Activated CD8-positive, alpha-beta memory T cell treated with anti-CD3 and anti-CD28 coated beads for 1 hour (primary cell): ENCODE results near the gene TFIP11.

ENCODE experiments used
- DNase-seq, 2 donors: peaks; one replicate each; pipeline ENCODE4 v3.0.0-alpha.2; 2020; ENCODE audit warnings: low read depth in 1 of 2; ENCODE audit errors: extremely low read depth in 1 of 2

Gene TFIP11

DNA sequence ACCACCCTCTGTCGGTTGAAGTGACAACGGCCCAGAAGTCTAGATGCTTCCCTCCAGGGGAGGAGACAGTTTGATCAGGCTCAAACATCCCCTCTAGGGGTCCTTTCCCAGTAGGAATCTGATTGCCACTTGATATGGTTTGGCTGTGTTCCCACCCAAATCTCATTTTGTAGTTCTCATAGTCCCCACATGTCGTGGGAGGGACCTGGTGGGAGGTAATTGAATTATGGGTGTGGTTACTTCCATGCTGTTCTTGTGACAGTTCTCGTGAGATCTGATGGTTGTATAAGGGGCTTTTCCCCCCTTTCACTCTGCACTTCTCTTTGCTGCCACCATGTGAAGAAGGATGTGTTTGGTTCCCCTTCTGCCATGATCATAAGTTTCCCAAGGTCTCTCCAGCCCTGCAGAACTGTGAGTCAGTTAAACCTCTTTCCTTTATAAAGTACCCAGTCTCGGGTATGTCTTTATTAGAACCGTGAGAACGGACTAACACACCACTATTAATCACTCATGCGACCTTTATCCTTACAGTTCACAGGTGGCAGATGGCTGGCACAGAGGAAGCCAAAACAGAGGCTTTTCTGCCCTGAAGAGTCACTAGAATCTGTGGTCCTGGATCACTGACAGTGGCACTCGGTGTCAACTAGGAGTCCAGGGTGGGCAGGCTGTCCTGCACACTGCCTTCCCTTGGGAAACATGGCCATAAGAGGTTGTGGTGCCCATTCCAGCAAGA is 61.7 kb downstream of the TFIP11 start:
- no peak for DNase-seq

DNA sequence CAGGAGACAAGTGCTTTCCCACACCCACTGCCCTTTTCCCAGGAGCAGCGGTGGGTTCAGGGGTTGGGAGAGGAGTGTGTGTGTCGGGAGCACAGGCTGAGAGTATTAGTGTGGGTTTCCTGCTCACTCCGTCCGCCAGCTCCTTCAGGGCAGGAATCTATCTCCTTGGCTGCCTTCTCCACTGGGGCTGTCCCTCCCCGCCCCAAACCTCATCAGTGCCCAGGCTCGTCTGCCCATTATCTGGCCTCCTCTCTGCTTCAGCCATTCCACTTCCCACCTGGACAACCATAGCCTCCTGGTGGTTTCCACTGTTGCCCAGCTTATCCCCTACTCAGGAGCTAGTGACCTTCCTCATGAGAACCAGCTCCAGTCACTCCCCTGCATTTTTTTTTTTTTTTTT is 63.3 kb downstream of the TFIP11 start:
- DNase-seq = no peak

DNA sequence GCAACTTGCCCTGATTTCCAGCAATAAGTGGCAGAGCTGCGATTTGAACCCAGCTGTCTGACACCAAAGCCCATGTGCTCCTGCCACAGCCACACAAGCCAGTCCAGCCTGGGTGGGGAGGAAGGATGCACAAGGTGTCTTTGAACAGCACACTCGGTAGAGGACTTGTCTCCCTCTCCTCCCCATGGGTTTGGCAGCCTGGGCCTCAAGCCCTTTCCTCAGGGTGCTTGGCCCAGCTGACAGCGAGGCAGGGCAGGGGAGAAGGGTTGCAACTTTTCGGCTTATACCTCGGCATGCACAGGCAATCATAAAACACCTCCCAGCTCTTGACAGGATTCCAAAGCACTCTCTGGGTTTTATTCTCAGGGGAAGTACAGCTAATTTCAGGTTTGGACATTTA is 63.9 kb downstream of the TFIP11 start:
- DNase-seq = no peak

DNA sequence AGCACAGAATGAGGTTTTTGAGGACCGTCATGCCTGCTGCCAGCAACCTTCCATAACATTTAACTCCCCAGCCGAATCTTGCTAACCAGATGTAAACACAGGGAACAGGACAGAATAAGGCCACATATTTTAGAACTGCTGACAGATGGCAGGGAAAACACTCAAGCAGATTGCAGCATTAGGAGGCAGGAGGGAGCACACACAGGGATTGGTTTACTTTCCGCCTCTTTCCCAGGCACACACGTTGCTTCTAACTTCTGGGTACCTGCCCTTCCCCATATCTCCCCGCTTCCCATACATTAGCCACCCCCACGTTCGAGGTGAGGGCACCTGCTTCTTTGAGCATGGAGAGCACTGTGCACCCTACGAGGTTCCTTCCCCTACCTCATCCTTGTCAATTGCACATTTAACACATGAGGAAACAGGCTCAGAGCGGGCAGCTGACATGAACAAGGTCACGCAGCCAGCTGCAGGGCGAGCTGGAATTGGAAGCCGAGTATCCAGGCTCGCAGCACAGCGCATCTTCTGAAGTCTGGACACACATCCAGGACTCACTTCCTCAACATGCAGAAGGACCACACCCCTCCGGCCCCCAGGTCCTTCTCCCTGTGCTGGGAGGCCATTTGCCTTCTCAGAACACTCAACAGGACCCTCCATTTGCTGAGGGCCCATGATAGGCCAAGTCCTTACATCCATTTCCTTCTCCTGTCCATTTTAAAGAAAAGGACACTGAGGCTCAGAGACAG is 64.5 kb downstream of the TFIP11 start:
- no peak for DNase-seq

DNA sequence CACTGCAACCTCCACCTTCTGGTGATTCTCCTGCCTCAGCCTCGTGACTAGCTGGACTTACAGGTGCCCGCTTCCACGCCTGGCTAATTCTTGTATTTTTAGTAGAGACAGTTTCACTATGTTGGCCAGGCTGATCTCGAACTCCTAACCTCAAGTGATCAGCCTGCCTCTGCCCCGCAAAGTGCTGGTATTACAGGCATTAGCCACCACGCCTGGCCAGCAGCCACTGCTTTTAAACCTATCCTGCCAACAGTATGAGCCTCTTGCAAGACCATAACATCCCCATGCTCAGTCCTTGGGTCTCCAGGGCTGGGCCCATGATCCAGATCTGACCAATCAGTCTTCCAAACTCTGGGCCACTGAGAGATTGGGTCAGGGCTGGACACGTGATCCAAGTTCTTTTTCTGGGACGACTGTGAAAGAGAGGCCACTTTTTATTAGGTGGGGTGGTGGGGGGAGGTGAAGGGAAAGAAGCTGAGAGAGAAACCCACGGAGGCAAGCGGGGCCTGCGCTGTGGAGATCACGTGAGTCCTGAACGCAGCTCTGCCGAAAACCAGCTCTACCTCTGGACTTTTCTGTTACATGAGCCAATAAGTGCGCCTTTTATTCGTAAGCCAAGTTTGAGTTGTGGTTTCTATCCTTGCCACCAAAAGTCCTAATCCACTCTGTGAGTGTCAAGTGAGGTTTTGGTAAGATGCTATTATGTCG is 65.3 kb downstream of the TFIP11 start:
- no peak for DNase-seq

DNA sequence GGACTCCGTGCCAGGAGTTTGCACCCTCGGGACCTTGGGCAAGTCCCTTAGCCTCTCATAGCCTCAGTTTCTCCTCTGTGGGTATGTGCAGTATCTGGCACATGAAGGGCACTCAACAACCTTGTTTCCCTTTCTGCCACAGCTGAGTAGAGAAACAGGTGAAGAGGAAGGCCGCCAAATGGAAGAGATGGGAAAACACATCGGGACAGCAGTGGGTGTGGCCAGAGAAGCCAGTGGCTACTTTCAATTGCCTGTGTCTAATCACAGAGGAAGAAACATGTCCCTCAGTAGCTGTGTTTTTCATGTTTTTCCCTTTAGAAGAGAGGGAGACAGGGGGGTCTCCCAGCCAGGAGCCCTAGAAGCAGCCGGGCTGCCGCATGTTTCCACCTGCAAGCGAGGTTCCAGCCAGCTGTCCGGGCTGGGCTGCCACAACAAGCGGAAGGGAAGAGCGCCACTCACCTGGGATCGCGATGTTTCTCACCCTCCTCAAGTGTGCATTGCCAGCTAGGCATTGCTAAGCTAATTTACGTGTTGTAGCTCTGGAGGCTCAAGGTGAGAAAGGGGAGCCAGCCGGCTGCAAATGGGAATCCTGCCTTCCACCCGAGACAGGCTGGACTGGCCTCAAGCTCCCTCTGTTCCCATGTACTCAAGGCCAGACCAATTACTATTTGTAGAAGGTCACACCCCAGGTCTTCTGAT is 66.5 kb downstream of the TFIP11 start:
- DNase-seq = no peak

DNA sequence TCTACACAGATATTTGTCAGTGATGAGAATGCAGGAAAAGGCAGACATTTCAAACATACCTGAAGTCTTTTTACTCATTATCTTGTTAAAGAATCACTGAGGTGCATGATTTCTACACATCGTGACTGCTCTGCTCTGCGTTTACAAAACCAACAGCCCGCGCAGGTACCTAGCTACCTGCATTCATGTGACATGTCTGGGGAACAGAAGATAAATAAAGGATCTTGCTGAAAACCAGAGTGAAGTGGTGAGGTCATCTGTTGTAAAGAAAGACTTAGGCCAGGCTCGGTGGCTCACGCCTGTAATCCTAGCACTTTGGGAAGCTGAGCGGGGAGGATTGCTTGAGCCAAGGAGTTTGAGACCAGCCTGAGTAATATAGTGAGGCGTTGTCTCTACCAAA is 67.5 kb downstream of the TFIP11 start:
- DNase-seq = no peak

DNA sequence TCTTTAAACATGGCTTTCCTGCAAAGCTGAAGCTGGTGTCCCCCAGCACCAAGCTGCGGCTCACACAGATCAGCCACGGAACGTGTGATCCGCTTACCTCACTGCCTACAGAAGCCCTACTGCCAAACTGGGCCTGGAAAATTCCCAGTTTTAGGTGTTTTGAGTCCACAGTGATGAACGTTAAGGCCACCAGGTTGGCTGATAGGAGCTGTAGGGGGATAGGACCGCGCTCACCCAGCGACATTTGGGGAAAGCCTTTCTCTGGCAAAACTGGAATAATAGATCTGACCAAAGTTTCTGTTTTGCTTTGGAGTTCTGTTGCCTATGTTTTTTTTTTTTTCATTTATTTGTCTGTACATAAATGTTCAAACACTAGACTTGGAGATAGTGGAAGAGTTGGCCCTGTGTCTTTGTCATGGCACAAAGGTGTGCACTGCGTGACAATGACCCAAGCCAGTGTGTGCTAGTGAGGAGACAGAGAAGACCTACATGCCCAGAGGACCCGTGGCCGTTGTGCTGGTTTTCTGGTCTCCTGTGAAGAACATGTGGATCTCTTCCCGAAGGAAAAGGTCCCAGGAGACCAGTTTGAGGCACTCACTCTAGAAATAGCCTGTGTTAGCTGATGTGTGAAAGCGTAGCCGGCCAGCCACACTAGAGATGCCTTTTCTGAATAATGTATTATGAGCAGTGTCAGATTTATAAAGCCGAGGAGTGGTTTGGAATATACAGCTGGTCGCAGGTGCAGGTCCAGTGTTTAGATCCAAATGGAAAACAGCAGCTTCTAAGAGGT is 68.2 kb downstream of the TFIP11 start:
- DNase-seq = no peak

DNA sequence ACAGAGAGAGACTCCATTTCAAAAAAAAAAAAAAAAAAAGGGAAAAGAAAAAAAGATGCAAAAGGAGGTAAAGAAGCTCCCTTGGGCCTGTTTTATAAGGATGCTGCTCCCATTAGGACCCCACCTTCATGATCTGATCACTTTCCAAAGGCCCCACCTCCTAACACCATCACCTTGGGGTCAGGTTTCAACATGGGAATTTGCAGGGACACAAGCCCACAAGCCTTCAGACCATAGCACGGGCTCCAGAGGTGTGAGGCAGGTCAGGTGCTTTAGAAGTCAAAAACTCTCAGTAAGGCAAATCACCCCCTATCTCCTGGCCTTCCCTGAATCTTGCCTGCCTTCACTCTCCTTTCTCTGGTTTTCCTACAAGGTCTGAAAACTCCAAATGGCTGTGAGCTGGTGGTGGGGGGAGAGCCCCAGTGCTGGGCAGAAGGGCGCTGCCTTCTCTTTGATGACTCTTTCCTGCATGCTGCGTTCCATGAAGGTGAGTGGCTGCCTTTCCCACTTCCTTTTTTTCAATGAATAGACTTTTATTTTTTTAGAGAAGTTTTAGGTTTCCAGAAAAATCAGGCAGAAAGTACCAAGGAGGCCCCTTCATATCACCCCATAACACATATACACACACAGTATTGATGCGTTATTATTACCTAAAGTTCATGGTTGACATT is 70.1 kb downstream of the TFIP11 start:
- no peak for DNase-seq
